GM18502 (cell line): ENCODE measurements around the gene CRIM1.
A peak's percentile ranks its signal among the peaks of the same experiment; 100 is the strongest.
"Not testable (repeated sequence)": the region's sequence is repeated elsewhere in the genome, so short reads cannot be mapped to it uniquely, and the experiment has no call there.

Source experiments
- ATAC-seq: cut with Tn5 transposase; IDR thresholded peaks from one replicate; pipeline ENCODE4 v1.9.1; 2021; ENCODE audit warnings: mild to moderate bottlenecking; ENCODE audit not compliant: unreplicated experiment, poor library complexity

CRIM1 gene

GRCh38 chr2:36355151-36355889 is at the start of gene CRIM1:
Gene CRIM1, plus strand, starts transcription at chr2:36355778. Its CDS starts 515 bp downstream, at chr2:36356293.
- peak; percentile 55 for ATAC-seq

- no peak for ATAC-seq
Observed at GRCh38 chr2:36307441-36307840, 48.1 kb upstream of the CRIM1 start.

GRCh38 chr2:36310444-36310843 is 45.1 kb upstream of the CRIM1 start:
- ATAC-seq = not testable (repeated sequence)

- ATAC-seq = no peak
Observed at GRCh38 chr2:36318547-36318946, 37.0 kb upstream of the CRIM1 start.

- no peak for ATAC-seq
Observed at GRCh38 chr2:36322108-36322507, 33.5 kb upstream of the CRIM1 start.

- no peak for ATAC-seq
Observed at GRCh38 chr2:36326286-36326685, 29.3 kb upstream of the CRIM1 start.

- ATAC-seq = no peak
Observed at GRCh38 chr2:36329251-36329650, 26.3 kb upstream of the CRIM1 start.

- no peak for ATAC-seq
Observed at GRCh38 chr2:36329746-36330472, 25.7 kb upstream of the CRIM1 start.

- ATAC-seq = no peak
Observed at GRCh38 chr2:36330473-36331395, 24.8 kb upstream of the CRIM1 start.

GRCh38 chr2:36333350-36334012 is 22.1 kb upstream of the CRIM1 start:
- no peak for ATAC-seq

GRCh38 chr2:36335597-36335996 is 20.0 kb upstream of the CRIM1 start:
- ATAC-seq = no peak

GRCh38 chr2:36336321-36336720 is 19.3 kb upstream of the CRIM1 start:
- ATAC-seq = no peak

- peak; percentile 72 for ATAC-seq
Observed at GRCh38 chr2:36337354-36337753, 18.2 kb upstream of the CRIM1 start.

- no peak for ATAC-seq
Observed at GRCh38 chr2:36338124-36338826, 17.3 kb upstream of the CRIM1 start.

GRCh38 chr2:36338827-36339145 is 16.8 kb upstream of the CRIM1 start:
- ATAC-seq = no peak

GRCh38 chr2:36339607-36340218 is 15.9 kb upstream of the CRIM1 start:
- ATAC-seq = no peak

GRCh38 chr2:36343606-36344005 is 12.0 kb upstream of the CRIM1 start:
- no peak for ATAC-seq

- ATAC-seq = no peak
Observed at GRCh38 chr2:36348721-36349120, 6.9 kb upstream of the CRIM1 start.

GRCh38 chr2:36351291-36351690 is 4.3 kb upstream of the CRIM1 start:
- ATAC-seq = no peak
